ENCODE measurements around the gene C7. TPM values are rescaled to one million over a fixed set of nuclear protein-coding genes. Genes with fewer than 3 reads are reported as not detected.
"Not testable (repeated sequence)": the region's sequence is repeated elsewhere in the genome, so short reads cannot be mapped to it uniquely, and the experiment has no call there.

Gene C7
- polyA plus RNA-seq, 2 donors: 6.5 to 30.5 TPM

- no peak overlapping the region for H3K27ac ChIP-seq (ENCODE audit: low read depth in 2 of 2, low read length in 1 of 2)
- no peaks in the 10 kb centered on the region for H3K4me1 ChIP-seq (ENCODE audit: control insufficient read depth in 2 of 2, insufficient read depth in 2 of 2, low read length in 1 of 2)
- WGBS, 2 donors: 31% methylated on average over 10 of the region's 10 CpGs
- no peaks in the 10 kb centered on the region for H3K36me3 ChIP-seq (ENCODE audit: control insufficient read depth in 2 of 2, insufficient read depth in 2 of 2, low read length in 1 of 2)
- peaks cover 3 to 5% of the 10 kb centered on the region in 2 donors for H3K9me3 ChIP-seq (ENCODE audit: control insufficient read depth in 2 of 2, insufficient read depth in 1 of 2, low read depth in 1 of 2, low read length in 1 of 2)
- H3K4me3 ChIP-seq (ENCODE audit: low read depth in 1 of 2, low read length in 2 of 2): no peak overlapping the region
- H3K27me3 ChIP-seq (ENCODE audit: control insufficient read depth in 1 of 2, insufficient read depth in 2 of 2, low read length in 2 of 2): no peaks in the 10 kb centered on the region
Observed at GRCh38 chr5:40879163-40879942, 29.9 kb upstream of the C7 start.

- Histone ChIP-seq H3K27me3 (ENCODE audit: control insufficient read depth in 1 of 2, insufficient read depth in 2 of 2, low read length in 2 of 2) (no peaks in the 10 kb centered on the region), H3K27ac (ENCODE audit: low read depth in 2 of 2, low read length in 1 of 2) (no peak overlapping the region), H3K9me3 (ENCODE audit: control insufficient read depth in 2 of 2, insufficient read depth in 1 of 2, low read depth in 1 of 2, low read length in 1 of 2) (peaks cover 3 to 5% of the 10 kb centered on the region in 2 donors), H3K4me3 (ENCODE audit: low read depth in 1 of 2, low read length in 2 of 2) (no peak overlapping the region), H3K36me3 (ENCODE audit: control insufficient read depth in 2 of 2, insufficient read depth in 2 of 2, low read length in 1 of 2) (no peaks in the 10 kb centered on the region), H3K4me1 (ENCODE audit: control insufficient read depth in 2 of 2, insufficient read depth in 2 of 2, low read length in 1 of 2) (no peaks in the 10 kb centered on the region)
- 88% methylated on average over 4 of the region's 4 CpGs for WGBS, 2 donors
Observed at GRCh38 chr5:40882291-40882690, 27.0 kb upstream of the C7 start.

- not testable (repeated sequence) for H3K9me3 ChIP-seq (ENCODE audit: control insufficient read depth in 2 of 2, insufficient read depth in 1 of 2, low read depth in 1 of 2, low read length in 1 of 2); H3K27me3 ChIP-seq (ENCODE audit: control insufficient read depth in 1 of 2, insufficient read depth in 2 of 2, low read length in 2 of 2); H3K36me3 ChIP-seq (ENCODE audit: control insufficient read depth in 2 of 2, insufficient read depth in 2 of 2, low read length in 1 of 2); H3K4me3 ChIP-seq (ENCODE audit: low read depth in 1 of 2, low read length in 2 of 2); H3K4me1 ChIP-seq (ENCODE audit: control insufficient read depth in 2 of 2, insufficient read depth in 2 of 2, low read length in 1 of 2); H3K27ac ChIP-seq (ENCODE audit: low read depth in 2 of 2, low read length in 1 of 2)
- WGBS, 2 donors: 36 to 43% methylated on average over 1 of the region's 1 CpG
Observed at GRCh38 chr5:40883051-40883450, 26.2 kb upstream of the C7 start.

GRCh38 chr5:40895440-40896425, 13.6 kb upstream of the C7 start:
- not testable (repeated sequence) for H3K36me3 ChIP-seq (ENCODE audit: control insufficient read depth in 2 of 2, insufficient read depth in 2 of 2, low read length in 1 of 2)

GRCh38 chr5:40904205-40904993, 4.9 kb upstream of the C7 start:
- Histone ChIP-seq H3K36me3 (ENCODE audit: control insufficient read depth in 2 of 2, insufficient read depth in 2 of 2, low read length in 1 of 2) (no peaks in the 10 kb centered on the region), H3K27me3 (ENCODE audit: control insufficient read depth in 1 of 2, insufficient read depth in 2 of 2, low read length in 2 of 2) (no peaks in the 10 kb centered on the region), H3K4me3 (ENCODE audit: low read depth in 1 of 2, low read length in 2 of 2) (no peak overlapping the region), H3K4me1 (ENCODE audit: control insufficient read depth in 2 of 2, insufficient read depth in 2 of 2, low read length in 1 of 2) (no peaks in the 10 kb centered on the region), H3K9me3 (ENCODE audit: control insufficient read depth in 2 of 2, insufficient read depth in 1 of 2, low read depth in 1 of 2, low read length in 1 of 2) (no peaks in the 10 kb centered on the region), H3K27ac (ENCODE audit: low read depth in 2 of 2, low read length in 1 of 2) (no peak overlapping the region)
- 52 to 59% methylated on average over 7 of the region's 7 CpGs for WGBS, 2 donors

More at GRCh38 chr5:40895440-40896425, 13.6 kb upstream of the C7 start:
- H3K27ac ChIP-seq (ENCODE audit: low read depth in 2 of 2, low read length in 1 of 2); H3K9me3 ChIP-seq (ENCODE audit: control insufficient read depth in 2 of 2, insufficient read depth in 1 of 2, low read depth in 1 of 2, low read length in 1 of 2); H3K4me1 ChIP-seq (ENCODE audit: control insufficient read depth in 2 of 2, insufficient read depth in 2 of 2, low read length in 1 of 2); H3K4me3 ChIP-seq (ENCODE audit: low read depth in 1 of 2, low read length in 2 of 2); H3K27me3 ChIP-seq (ENCODE audit: control insufficient read depth in 1 of 2, insufficient read depth in 2 of 2, low read length in 2 of 2): not testable (repeated sequence)
- WGBS, 2 donors: 65 to 70% methylated on average over 10 of the region's 10 CpGs

- peak overlapping the region in 1 of 2 donors; percentile 13 for H3K27ac ChIP-seq (ENCODE audit: low read depth in 2 of 2, low read length in 1 of 2)
- 40 to 42% methylated on average over 2 of the region's 2 CpGs for WGBS, 2 donors
- H3K4me1 ChIP-seq (ENCODE audit: control insufficient read depth in 2 of 2, insufficient read depth in 2 of 2, low read length in 1 of 2): no peaks in the 10 kb centered on the region
- H3K4me3 ChIP-seq (ENCODE audit: low read depth in 1 of 2, low read length in 2 of 2): no peak overlapping the region
- no peaks in the 10 kb centered on the region for H3K27me3 ChIP-seq (ENCODE audit: control insufficient read depth in 1 of 2, insufficient read depth in 2 of 2, low read length in 2 of 2)
- no peaks in the 10 kb centered on the region for H3K36me3 ChIP-seq (ENCODE audit: control insufficient read depth in 2 of 2, insufficient read depth in 2 of 2, low read length in 1 of 2)
- no peaks in the 10 kb centered on the region for H3K9me3 ChIP-seq (ENCODE audit: control insufficient read depth in 2 of 2, insufficient read depth in 1 of 2, low read depth in 1 of 2, low read length in 1 of 2)
Observed at GRCh38 chr5:40904994-40905306, 4.3 kb upstream of the C7 start.

GRCh38 chr5:40906351-40906751, 2.9 kb upstream of the C7 start:
- H3K4me1 ChIP-seq (ENCODE audit: control insufficient read depth in 2 of 2, insufficient read depth in 2 of 2, low read length in 1 of 2): no peaks in the 10 kb centered on the region
- H3K27ac ChIP-seq (ENCODE audit: low read depth in 2 of 2, low read length in 1 of 2): no peak overlapping the region
- H3K4me3 ChIP-seq (ENCODE audit: low read depth in 1 of 2, low read length in 2 of 2): no peak overlapping the region
- no peaks in the 10 kb centered on the region for H3K9me3 ChIP-seq (ENCODE audit: control insufficient read depth in 2 of 2, insufficient read depth in 1 of 2, low read depth in 1 of 2, low read length in 1 of 2)
- no peaks in the 10 kb centered on the region for H3K36me3 ChIP-seq (ENCODE audit: control insufficient read depth in 2 of 2, insufficient read depth in 2 of 2, low read length in 1 of 2)
- no peaks in the 10 kb centered on the region for H3K27me3 ChIP-seq (ENCODE audit: control insufficient read depth in 1 of 2, insufficient read depth in 2 of 2, low read length in 2 of 2)
- WGBS, 2 donors: 37 to 62% methylated on average over 1 of the region's 1 CpG

- Histone ChIP-seq H3K4me3 (ENCODE audit: low read depth in 1 of 2, low read length in 2 of 2) (no peak overlapping the region), H3K4me1 (ENCODE audit: control insufficient read depth in 2 of 2, insufficient read depth in 2 of 2, low read length in 1 of 2) (no peaks in the 10 kb centered on the region), H3K27ac (ENCODE audit: low read depth in 2 of 2, low read length in 1 of 2) (no peak overlapping the region), H3K9me3 (ENCODE audit: control insufficient read depth in 2 of 2, insufficient read depth in 1 of 2, low read depth in 1 of 2, low read length in 1 of 2) (no peaks in the 10 kb centered on the region), H3K36me3 (ENCODE audit: control insufficient read depth in 2 of 2, insufficient read depth in 2 of 2, low read length in 1 of 2) (no peaks in the 10 kb centered on the region), H3K27me3 (ENCODE audit: control insufficient read depth in 1 of 2, insufficient read depth in 2 of 2, low read length in 2 of 2) (no peaks in the 10 kb centered on the region)
- WGBS, 2 donors: 40 to 59% methylated on average over 2 of the region's 2 CpGs
Observed at GRCh38 chr5:40909723-40910122, 426 bp downstream of the C7 start.

- Histone ChIP-seq H3K4me3 (ENCODE audit: low read depth in 1 of 2, low read length in 2 of 2) (no peak overlapping the region), H3K27ac (ENCODE audit: low read depth in 2 of 2, low read length in 1 of 2) (no peak overlapping the region)
- 63 to 64% methylated on average over 4 of the region's 4 CpGs for WGBS, 2 donors
Observed at GRCh38 chr5:40911266-40911665, 2.0 kb downstream of the C7 start.

More at GRCh38 chr5:40911266-40911665, 2.0 kb downstream of the C7 start:
- Histone ChIP-seq H3K4me1 (ENCODE audit: control insufficient read depth in 2 of 2, insufficient read depth in 2 of 2, low read length in 1 of 2) (no peaks in the 10 kb centered on the region), H3K9me3 (ENCODE audit: control insufficient read depth in 2 of 2, insufficient read depth in 1 of 2, low read depth in 1 of 2, low read length in 1 of 2) (no peaks in the 10 kb centered on the region), H3K36me3 (ENCODE audit: control insufficient read depth in 2 of 2, insufficient read depth in 2 of 2, low read length in 1 of 2) (no peaks in the 10 kb centered on the region), H3K27me3 (ENCODE audit: control insufficient read depth in 1 of 2, insufficient read depth in 2 of 2, low read length in 2 of 2) (no peaks in the 10 kb centered on the region)

Measured in esophagus (tissue), 2 donors.